Fibroblast of skin of abdomen (primary cell): Measurements from ENCODE around the gene TNKS2. TPM values are rescaled to one million over a fixed set of nuclear protein-coding genes. Genes with fewer than 3 reads are reported as not detected.
A peak's percentile ranks its signal among the peaks of the same experiment; 100 is the strongest.
"Not testable (repeated sequence)": the region's sequence is repeated elsewhere in the genome, so short reads cannot be mapped to it uniquely, and the experiment has no call there.

ENCODE experiments used
- DNase-seq: peaks from one replicate; pipeline ENCODE4 v3.0.0-alpha.2; 2013
- polyA plus RNA-seq, 2 experiments: library from polyadenylated mRNA; unstranded; fragments of 120-200 nt; gene quantifications; one replicate each; pipeline ENCODE4 v1.2.1, GENCODE V29; 2013; ENCODE audit not compliant: insufficient read length in 2 of 2

The TNKS2 gene
- polyA plus RNA-seq (2013, experiment 1 of 2; ENCODE audit: insufficient read length), result 32.9 TPM
- 32.4 TPM for polyA plus RNA-seq (2013, experiment 2 of 2; ENCODE audit: insufficient read length)

GRCh38 chr10:91797874-91798648, at the start of gene TNKS2:
TNKS2 (plus strand) TSS chr10:91798426; CDS start chr10:91798691, 265 bp downstream.
- peak; percentile 95 for DNase-seq

- DNase-seq, result not testable (repeated sequence)
These were observed 48.6 kb upstream of the TNKS2 start for GRCh38 chr10:91749592-91749991.

DNA sequence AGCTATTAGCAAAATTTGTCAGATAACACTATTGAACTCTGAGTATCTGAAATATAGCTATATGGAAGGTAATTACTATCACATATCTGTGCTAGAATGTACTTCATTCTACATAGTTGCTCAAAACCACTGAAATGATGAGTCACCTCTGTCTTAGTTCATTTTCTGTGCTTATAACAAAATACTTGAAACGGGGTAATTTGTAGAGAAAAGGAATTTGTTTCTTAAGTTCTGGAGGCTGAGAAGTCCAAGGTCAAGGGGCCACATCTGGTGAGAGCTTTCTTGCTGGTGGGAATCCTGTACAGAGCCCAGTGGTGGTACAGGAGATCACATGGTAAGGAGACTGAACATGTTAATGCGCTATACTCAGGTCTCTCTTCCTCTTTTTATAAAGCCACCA, 41.9 kb upstream of the TNKS2 start:
- peak; percentile 88 for DNase-seq

- peak; percentile 59 for DNase-seq
These were observed 39.7 kb upstream of the TNKS2 start for GRCh38 chr10:91758303-91759146.

DNA sequence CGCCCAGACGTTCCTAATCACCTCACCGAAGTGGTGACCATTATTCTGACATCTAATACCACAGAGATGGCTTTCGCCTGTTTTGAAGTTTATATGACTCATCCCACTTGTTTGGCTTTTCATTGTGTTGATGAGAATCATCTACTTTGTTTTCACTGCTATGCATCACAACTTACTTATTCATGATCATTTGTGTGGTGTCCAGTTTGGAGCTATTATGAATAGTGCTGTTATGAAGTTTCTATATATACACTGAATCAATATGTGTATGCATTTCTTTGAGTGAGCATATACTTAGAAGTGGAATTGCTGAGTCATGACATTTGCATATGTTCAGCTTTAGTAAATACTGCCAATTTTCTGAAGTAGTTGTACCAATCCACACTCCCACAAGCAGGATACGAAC, 38.6 kb upstream of the TNKS2 start:
- no peak for DNase-seq

GRCh38 chr10:91761721-91762120, 36.5 kb upstream of the TNKS2 start:
- no peak for DNase-seq

- DNase-seq, result no peak
These were observed 35.3 kb upstream of the TNKS2 start for GRCh38 chr10:91762878-91763277.

DNA sequence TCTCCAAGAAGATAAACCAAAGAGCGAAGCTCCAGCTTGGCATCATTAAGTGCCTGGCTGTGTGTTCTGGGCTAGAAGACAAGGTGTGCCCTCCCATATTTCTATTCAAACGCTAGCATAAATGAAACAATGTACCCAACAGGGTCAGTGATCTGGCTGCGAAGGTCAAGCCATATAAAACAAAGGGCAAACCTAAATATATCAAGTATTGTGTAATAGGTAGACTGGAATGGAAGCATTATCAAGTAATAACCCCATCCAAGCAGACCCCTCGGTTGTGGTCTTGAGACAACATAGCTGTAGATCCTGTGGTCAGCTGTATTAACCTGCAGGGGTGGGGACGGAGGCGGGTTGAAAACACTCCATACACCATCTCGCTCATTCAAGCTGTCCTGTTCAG, 31.6 kb upstream of the TNKS2 start:
- no peak for DNase-seq

DNA sequence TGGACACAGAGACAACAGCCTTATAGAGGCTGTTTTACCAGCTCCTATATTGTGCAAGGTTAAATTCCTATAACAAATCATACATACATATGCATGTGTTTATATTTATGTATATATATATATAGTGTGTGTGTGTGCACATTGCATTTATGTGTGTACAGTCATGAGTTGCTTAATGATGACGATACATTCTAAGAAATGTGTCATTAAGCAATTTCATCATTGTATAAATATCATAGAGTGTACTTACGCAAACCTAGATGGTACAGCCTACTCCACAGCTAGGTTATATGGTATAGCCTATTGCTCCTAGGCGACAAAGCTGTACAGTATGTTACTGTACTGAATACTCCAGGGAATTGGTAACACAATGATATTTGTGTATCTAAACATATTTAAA, 30.1 kb upstream of the TNKS2 start:
- DNase-seq, result no peak

DNA sequence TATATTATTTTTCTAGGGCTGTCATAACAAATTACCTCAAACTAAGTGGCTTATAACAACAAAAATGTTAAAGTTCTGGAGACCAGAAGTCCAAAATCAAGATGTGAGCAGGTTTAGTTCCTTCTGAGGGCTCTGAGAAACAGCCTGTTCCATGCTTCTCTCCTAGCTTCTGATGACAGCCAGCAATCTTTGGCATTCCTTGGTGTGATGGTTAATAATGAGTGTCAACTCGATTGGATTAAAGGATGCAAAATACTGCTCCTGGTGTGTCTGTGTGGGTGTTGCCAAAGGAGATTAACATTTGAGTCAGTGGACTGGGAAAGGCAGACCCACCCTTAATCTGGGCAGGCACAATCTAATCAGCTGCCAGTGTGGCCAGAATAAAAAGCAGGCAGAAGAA, 26.3 kb upstream of the TNKS2 start:
- DNase-seq, result no peak

- no peak for DNase-seq
These were observed 25.8 kb upstream of the TNKS2 start for GRCh38 chr10:91772461-91772860.

GRCh38 chr10:91772869-91773268, 25.4 kb upstream of the TNKS2 start:
- DNase-seq, result no peak

DNA sequence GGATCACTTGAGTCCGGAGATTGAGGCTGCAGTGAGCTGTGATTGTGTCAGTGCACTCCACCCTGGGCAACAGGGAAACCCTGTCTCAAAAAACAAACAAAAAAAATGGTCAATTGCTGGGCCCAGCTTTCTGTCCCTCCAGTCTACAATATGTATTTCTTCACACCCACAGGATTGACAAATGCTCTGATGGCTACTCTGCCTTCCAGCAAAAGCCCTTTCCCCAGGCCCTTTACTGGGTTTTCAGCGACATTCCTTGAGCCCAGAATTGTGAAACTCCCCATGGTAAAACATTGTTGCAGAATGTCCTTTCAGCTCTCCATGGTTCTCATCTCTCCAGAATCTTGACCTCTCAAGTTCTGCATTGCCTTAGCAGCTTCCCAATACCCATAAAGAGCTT, 23.7 kb upstream of the TNKS2 start:
- DNase-seq, result no peak

DNA sequence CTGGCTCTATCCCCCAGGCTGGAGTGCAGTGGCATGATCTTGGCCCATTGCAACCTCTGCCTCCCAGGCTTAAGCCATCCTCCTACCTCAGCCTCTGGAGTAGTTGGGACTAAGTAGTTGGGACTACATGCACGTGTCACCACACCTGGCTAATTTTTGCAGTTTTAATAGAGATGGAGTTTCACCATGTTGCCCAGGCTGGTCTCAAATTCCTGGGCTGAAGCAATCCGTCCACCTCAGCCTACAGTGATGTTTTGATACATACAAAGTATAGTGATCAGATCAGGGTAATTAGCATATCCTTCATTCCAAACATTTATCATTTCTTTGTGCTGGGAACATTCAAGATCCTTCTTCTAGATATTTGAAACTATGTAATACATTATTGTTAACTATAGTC, 22.5 kb upstream of the TNKS2 start:
- no peak for DNase-seq

DNA sequence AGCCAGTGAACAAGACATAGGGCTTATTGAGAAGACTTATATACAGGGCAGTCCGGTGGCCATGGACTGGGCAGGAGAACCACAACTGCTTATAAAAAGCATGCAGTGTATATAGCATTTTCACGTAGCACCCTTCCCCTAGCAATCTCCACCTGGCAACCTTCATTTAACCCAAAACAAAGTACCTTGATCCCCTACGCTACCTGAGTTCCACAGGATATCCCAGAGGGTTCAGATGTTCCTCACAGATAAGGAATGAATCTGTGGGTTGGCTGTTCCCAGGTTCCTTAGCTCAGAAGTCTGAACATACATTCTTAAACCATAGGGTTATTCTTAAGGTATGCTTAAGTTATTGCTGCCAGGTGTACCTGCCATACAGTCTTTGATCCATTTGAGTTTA, 22.0 kb upstream of the TNKS2 start:
- DNase-seq, result no peak

DNA sequence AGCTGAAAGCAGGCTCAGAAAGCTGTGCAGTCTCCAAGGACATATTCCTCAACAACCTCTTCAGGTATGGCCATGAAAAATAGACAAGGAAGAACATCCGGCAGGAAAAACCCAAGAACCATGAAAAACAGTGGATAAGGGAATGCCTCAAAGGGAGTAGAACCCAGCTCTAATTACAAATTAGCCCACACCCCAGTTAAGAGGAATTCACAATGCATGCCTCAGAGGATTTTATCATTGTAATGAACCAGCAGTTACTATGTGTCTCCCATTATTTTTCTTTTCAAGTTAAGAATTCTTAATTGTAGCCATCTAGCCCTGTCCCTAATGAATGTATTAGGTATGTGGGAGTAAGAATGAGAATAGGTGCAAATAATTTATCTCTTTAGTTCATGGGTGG, 19.7 kb upstream of the TNKS2 start:
- DNase-seq, result no peak

DNA sequence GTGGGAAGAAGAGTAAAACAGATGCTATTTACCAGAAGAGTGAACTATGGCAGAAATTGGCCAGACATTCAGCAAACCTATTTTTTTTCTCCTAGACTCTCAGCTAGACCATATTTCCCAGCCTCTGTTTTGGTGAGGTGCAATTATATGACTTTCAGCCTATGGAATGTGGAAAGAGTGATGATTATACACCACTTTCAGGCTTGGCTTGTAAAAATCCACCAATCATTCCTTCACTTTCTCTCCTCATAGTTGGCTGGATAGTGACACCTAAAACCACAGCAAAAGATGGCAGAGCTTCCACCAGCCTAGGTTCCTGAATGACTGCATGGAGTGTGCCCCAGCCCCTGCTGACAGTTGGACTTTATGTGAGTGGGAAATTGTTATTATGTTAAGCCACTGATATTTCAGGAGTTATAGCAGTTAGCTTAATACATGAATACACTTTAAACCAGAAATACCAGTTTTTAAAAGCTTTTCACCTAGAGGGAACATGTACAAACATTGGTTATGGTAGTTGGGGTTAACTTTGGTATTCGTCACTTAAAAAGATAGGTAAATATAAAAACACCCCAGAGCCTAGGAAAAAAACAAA, 19.1 kb upstream of the TNKS2 start:
- peak; percentile 10 for DNase-seq

DNA sequence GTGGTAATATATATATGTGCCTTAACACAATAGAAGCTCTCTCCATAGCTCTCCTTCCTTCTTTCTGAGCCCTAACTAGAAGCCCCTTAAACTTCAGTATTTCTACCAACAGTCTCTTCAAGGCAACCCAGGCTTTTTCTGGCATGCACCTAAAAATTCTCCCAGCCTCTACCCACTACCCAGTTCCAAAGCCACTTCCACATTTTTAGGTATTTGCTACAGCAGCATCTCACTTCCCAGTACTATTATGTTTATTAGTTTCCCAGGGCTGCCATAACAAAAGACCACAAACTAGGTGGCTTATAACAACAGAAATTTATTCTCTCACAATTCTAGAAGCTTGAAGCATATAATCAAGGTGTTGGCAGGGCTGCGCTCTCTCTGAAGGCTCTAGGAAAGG, 15.7 kb upstream of the TNKS2 start:
- DNase-seq, result no peak

DNA sequence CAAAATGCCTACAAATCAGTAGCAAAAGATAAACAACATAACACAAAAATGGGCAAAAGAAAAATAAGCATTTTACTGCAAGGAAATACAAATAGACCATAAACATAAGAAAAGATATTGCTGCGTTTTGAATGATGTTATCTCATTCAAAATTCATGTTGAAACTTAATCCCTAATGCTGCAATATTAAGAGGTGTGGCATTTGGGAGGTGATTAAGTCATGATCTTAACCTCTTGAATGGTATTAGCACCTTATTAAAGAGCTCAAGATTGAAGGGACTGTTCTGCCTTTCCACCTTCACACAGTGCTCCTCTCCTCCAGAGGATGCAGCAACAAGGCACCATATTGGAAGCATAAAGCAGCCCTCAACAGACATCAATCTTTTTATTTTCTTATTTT, 12.4 kb upstream of the TNKS2 start:
- no peak for DNase-seq

DNA sequence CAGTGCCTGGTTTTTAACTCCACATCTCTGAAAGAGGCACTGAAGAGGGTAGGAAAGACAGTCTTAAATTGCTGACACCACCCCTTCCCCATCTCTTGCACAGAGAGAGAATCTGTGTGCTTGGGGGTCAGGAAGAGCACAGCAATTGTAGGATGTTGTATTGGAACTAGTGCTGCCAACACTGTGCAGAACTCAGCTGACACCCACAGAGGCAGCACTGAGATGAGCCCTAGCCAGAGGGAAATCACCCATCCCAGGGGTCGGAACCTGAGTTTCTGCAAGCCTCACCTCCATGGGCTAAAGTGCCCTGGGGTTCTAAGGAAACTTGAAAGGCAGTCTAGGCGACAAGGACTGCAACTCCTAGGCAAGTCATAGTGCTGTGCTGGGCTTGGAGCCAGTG, 11.0 kb upstream of the TNKS2 start:
- DNase-seq, result no peak

DNA sequence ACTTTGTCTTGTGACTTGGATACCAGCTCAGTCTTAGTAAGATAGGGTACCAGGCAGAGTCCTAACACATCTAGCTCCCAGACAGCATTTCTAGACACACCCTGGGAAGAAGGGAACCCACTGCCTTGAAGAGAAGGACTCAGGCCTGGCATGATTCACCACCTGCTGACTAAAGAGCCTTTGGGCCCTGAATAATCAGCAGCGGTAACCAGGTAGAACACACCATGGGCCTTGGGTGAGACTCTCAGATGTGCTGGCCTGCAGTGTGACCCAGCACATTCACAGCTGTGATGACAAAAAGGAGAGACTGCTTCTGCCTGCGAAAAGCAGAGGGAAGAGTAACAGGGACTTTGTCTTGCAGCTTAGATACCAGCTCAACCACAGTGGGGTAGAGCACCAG, 10.4 kb upstream of the TNKS2 start:
- DNase-seq, result no peak

GRCh38 chr10:91788527-91788926, 9.7 kb upstream of the TNKS2 start:
- DNase-seq, result no peak

- no peak for DNase-seq
These were observed 1.7 kb upstream of the TNKS2 start for GRCh38 chr10:91796331-91797047.
